ENCODE data around the gene NTF3.

- no peak for TF ChIP-seq CTCF (IDR thresholded peaks at IDR 0.05)
- no peak for TF ChIP-seq POLR2A (IDR thresholded peaks at IDR 0.05)
Observed at GRCh38 chr12:5478081-5478706, 46.3 kb downstream of the NTF3 start.
